Prostate gland (tissue), 2 donors: Measurements from ENCODE around the gene KRT40.

Experiments used
- POLR2AphosphoS5 ChIP-seq: sonication (generic); formaldehyde crosslinking; IDR thresholded peaks from one replicate; pipeline ENCODE4 v1.6.1; 2017; ENCODE audit warnings: antibody characterized with exemption
- TF ChIP-seq, protein P1 (sequence below), 4 experiments: fragments of 200-600 bp in 2 of 4; fragments of 450-650 bp in 2 of 4; sonication (generic) in 2 of 4; IDR thresholded peaks; 1 replicate in 3 of 4; 2 replicates in 1 of 4; pipeline ENCODE4 v1.5.1; 2016 to 2019; ENCODE audit warnings: antibody characterized with exemption in 4 of 4, mild to moderate bottlenecking in 2 of 4, moderate library complexity in 2 of 4

DNA sequence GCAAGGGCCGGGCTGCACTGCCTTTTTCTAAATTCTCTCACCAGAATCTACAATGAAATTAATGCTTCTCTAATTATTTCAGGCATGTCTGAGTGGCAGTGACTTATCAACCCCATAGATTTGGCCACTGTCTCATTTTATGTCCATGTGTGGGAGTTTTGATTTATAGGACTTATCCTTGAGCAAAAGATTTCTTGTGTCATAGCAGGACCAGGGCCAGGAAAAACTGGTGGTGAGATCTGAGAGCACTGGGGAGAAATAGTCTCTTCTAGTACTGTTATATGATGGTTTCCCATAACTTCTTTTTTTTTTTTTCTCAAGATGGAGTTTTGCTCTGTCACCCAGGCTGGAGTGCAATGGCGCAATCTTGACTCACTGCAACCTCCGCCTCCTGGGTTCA is 45.1 kb downstream of the KRT40 start:
- TF ChIP-seq, protein P1, sequence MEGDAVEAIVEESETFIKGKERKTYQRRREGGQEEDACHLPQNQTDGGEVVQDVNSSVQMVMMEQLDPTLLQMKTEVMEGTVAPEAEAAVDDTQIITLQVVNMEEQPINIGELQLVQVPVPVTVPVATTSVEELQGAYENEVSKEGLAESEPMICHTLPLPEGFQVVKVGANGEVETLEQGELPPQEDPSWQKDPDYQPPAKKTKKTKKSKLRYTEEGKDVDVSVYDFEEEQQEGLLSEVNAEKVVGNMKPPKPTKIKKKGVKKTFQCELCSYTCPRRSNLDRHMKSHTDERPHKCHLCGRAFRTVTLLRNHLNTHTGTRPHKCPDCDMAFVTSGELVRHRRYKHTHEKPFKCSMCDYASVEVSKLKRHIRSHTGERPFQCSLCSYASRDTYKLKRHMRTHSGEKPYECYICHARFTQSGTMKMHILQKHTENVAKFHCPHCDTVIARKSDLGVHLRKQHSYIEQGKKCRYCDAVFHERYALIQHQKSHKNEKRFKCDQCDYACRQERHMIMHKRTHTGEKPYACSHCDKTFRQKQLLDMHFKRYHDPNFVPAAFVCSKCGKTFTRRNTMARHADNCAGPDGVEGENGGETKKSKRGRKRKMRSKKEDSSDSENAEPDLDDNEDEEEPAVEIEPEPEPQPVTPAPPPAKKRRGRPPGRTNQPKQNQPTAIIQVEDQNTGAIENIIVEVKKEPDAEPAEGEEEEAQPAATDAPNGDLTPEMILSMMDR (IDR thresholded peaks at IDR 0.05) = no peak
- TF ChIP-seq POLR2AphosphoS5 = no peak
